ENCODE results near the gene AKAP17A. TPM values are rescaled to one million over a fixed set of nuclear protein-coding genes. Genes with fewer than 3 reads are reported as not detected.
"Not testable (repeated sequence)": the region's sequence is repeated elsewhere in the genome, so short reads cannot be mapped to it uniquely, and the experiment has no call there.

Gene AKAP17A
- total and polyA plus RNA-seq, 4 donors, result 8.3 to 53.7 (median 41.7) TPM

DNA sequence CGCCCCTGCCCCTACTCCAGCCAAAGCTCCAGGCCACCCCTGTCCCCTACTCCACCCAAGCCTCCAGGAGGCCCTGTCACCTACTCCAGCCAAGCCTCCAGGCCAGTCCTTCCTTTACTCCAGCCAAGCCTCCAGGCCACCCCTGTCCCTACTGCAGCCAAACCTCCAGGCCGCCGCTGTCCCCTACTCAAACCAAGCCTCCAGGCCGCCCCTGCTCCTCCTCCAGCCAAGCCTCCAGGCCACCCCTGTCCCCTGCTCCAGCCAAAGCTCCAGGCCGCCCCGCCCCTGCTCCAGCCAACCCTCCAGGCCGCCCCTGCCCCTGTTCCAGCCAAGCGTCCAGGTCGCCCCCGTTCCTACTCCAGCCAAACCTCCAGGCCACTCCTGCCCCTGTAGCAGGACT, 18.4 kb downstream of the AKAP17A start:
- DNase-seq, result peak in 1 of 2 donors; percentile 75
- no peaks in the 10 kb centered on the region for H3K9me3 ChIP-seq (ENCODE audit: control insufficient read depth, low read length)

GRCh38 chrX:1610166-1610565, 18.8 kb downstream of the AKAP17A start:
- WGBS, 2 donors, result 74 to 80% methylated on average over 15 of the region's 15 CpGs
- Histone ChIP-seq H3K9me3 (ENCODE audit: control insufficient read depth, low read length) (no peaks in the 10 kb centered on the region), H3K36me3 (ENCODE audit: control insufficient read depth in 1 of 2, insufficient read depth in 2 of 2, low read length in 1 of 2) (no peaks in the 10 kb centered on the region), H3K4me3 (ENCODE audit: low read length in 2 of 2) (no peak overlapping the region), H3K4me1 (ENCODE audit: control insufficient read depth in 1 of 2, insufficient read depth in 2 of 2, low read length in 2 of 2) (no peaks in the 10 kb centered on the region), H3K27ac (ENCODE audit: low read depth in 1 of 2, low read length in 2 of 2) (no peak overlapping the region), H3K27me3 (ENCODE audit: control insufficient read depth in 1 of 2, insufficient read depth in 2 of 2, low read length in 1 of 2) (no peaks in the 10 kb centered on the region)
- intact Hi-C loops (cut with DNase I), result no loop called here
- ATAC-seq (ENCODE audit: low FRiP score) (no peak), DNase-seq (no peak)

More for the DNA sequence above, 18.4 kb downstream of the AKAP17A start:
- Histone ChIP-seq H3K36me3 (ENCODE audit: control insufficient read depth in 1 of 2, insufficient read depth in 2 of 2, low read length in 1 of 2) (no peaks in the 10 kb centered on the region), H3K4me3 (ENCODE audit: low read length in 2 of 2) (no peak overlapping the region), H3K4me1 (ENCODE audit: control insufficient read depth in 1 of 2, insufficient read depth in 2 of 2, low read length in 2 of 2) (no peaks in the 10 kb centered on the region), H3K27me3 (ENCODE audit: control insufficient read depth in 1 of 2, insufficient read depth in 2 of 2, low read length in 1 of 2) (no peaks in the 10 kb centered on the region), H3K27ac (ENCODE audit: low read depth in 1 of 2, low read length in 2 of 2) (no peak overlapping the region)
- peak; percentile 69 for ATAC-seq (ENCODE audit: low FRiP score)
- WGBS, 2 donors, result 82 to 86% methylated on average over 9 to 10 of the region's 10 CpGs
- intact Hi-C loops (cut with DNase I), result no loop called here

- no peak for ATAC-seq (ENCODE audit: low FRiP score)
- Histone ChIP-seq H3K27ac (ENCODE audit: low read depth in 1 of 2, low read length in 2 of 2) (no peak overlapping the region), H3K9me3 (ENCODE audit: control insufficient read depth, low read length) (no peaks in the 10 kb centered on the region), H3K27me3 (ENCODE audit: control insufficient read depth in 1 of 2, insufficient read depth in 2 of 2, low read length in 1 of 2) (no peaks in the 10 kb centered on the region), H3K4me3 (ENCODE audit: low read length in 2 of 2) (no peak overlapping the region), H3K4me1 (ENCODE audit: control insufficient read depth in 1 of 2, insufficient read depth in 2 of 2, low read length in 2 of 2) (no peaks in the 10 kb centered on the region), H3K36me3 (ENCODE audit: control insufficient read depth in 1 of 2, insufficient read depth in 2 of 2, low read length in 1 of 2) (no peaks in the 10 kb centered on the region)
- DNase-seq, result peak in 1 of 2 donors; percentile 45
- intact Hi-C loops (cut with DNase I), result no loop called here
- WGBS, 2 donors, result 80 to 82% methylated on average over 12 of the region's 12 CpGs
These were observed 19.3 kb downstream of the AKAP17A start for GRCh38 chrX:1610736-1611135.

GRCh38 chrX:1612641-1613286, 21.4 kb downstream of the AKAP17A start:
- H3K4me1 ChIP-seq (ENCODE audit: control insufficient read depth in 1 of 2, insufficient read depth in 2 of 2, low read length in 2 of 2), result no peaks in the 10 kb centered on the region
- no peak for ATAC-seq (ENCODE audit: low FRiP score)
- intact Hi-C loops (cut with DNase I), result no loop called here
- no peaks in the 10 kb centered on the region for H3K9me3 ChIP-seq (ENCODE audit: control insufficient read depth, low read length)
- H3K4me3 ChIP-seq (ENCODE audit: low read length in 2 of 2), result no peak overlapping the region
- H3K27me3 ChIP-seq (ENCODE audit: control insufficient read depth in 1 of 2, insufficient read depth in 2 of 2, low read length in 1 of 2), result no peaks in the 10 kb centered on the region
- no peaks in the 10 kb centered on the region for H3K36me3 ChIP-seq (ENCODE audit: control insufficient read depth in 1 of 2, insufficient read depth in 2 of 2, low read length in 1 of 2)
- WGBS, 2 donors, result 82 to 83% methylated on average over 4 to 5 of the region's 5 CpGs
- no peak overlapping the region for H3K27ac ChIP-seq (ENCODE audit: low read depth in 1 of 2, low read length in 2 of 2)
- no peak for DNase-seq

DNA sequence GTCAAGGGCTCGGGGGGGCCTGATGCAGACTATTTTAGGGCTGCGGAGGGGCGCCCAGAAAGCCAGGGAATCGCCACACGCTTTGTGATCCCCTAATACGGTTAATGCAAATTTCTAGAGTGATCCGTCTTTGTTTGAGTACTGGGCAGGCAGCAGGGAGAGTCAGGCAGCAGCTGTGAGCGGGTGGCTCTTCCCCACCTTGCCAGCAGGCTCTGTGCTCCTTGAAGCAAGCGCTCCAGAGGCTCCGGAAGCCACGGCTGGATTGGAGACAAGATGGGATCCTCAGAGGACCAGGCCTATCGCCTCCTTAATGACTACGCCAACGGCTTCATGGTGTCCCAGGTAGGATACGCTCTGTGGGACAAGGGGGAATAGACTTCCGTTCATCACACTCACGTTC, 23.5 kb downstream of the AKAP17A start, which contains the start of gene ASMT:
TSS of gene ASMT (plus strand) at position 133 of the 400 bp plus-strand sequence. CDS start at position 274, 141 bp downstream.
- H3K9me3 ChIP-seq (ENCODE audit: control insufficient read depth, low read length), result no peaks in the 10 kb centered on the region
- DNase-seq (no peak), ATAC-seq (ENCODE audit: low FRiP score) (no peak)
- no peak within 1 kb of the TSS for H3K4me3 ChIP-seq (ENCODE audit: low read length in 2 of 2)
- no peaks in the 10 kb centered on the region for H3K27me3 ChIP-seq (ENCODE audit: control insufficient read depth in 1 of 2, insufficient read depth in 2 of 2, low read length in 1 of 2)
- H3K27ac ChIP-seq (ENCODE audit: low read depth in 1 of 2, low read length in 2 of 2), result no peak within 1 kb of the TSS
- intact Hi-C loops (cut with DNase I), result no loop called here
- H3K36me3 ChIP-seq (ENCODE audit: control insufficient read depth in 1 of 2, insufficient read depth in 2 of 2, low read length in 1 of 2), result no peaks in the 10 kb centered on the region
- 72 to 73% methylated on average over 17 of the region's 17 CpGs for WGBS, 2 donors
- no peaks in the 10 kb centered on the region for H3K4me1 ChIP-seq (ENCODE audit: control insufficient read depth in 1 of 2, insufficient read depth in 2 of 2, low read length in 2 of 2)

- H3K9me3 ChIP-seq (ENCODE audit: control insufficient read depth, low read length), result no peaks in the 10 kb centered on the region
- no peaks in the 10 kb centered on the region for H3K4me1 ChIP-seq (ENCODE audit: control insufficient read depth in 1 of 2, insufficient read depth in 2 of 2, low read length in 2 of 2)
- ATAC-seq (ENCODE audit: low FRiP score) (no peak), DNase-seq (no peak)
- 43 to 44% methylated on average over 4 of the region's 4 CpGs for WGBS, 2 donors
- H3K27ac ChIP-seq (ENCODE audit: low read depth in 1 of 2, low read length in 2 of 2), result no peak overlapping the region
- no peaks in the 10 kb centered on the region for H3K27me3 ChIP-seq (ENCODE audit: control insufficient read depth in 1 of 2, insufficient read depth in 2 of 2, low read length in 1 of 2)
- intact Hi-C loops (cut with DNase I), result no loop called here
- no peak overlapping the region for H3K4me3 ChIP-seq (ENCODE audit: low read length in 2 of 2)
- H3K36me3 ChIP-seq (ENCODE audit: control insufficient read depth in 1 of 2, insufficient read depth in 2 of 2, low read length in 1 of 2), result no peaks in the 10 kb centered on the region
These were observed 27.3 kb downstream of the AKAP17A start for GRCh38 chrX:1618689-1619088.

DNA sequence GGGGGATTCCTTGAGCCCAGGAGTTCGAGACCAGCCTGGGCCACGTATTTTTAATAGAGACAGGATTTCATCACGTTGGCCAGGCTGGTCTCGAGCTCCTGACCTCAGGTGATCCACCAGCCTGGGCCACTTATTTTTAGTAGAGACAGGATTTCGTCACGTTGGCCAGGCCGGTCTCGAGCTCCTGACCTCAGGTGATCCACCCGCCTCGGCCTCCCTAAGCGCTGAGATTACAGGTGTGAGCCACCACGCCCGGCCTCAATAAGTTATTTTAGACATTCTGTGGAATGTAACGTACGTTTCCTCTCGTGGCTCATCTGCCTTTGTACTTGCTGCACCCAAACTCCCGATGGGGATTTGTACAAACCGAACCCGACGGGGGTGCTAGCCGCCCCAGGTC, 32.3 kb downstream of the AKAP17A start:
- H3K27ac ChIP-seq (ENCODE audit: low read depth in 1 of 2, low read length in 2 of 2), result no peak overlapping the region
- H3K27me3 ChIP-seq (ENCODE audit: control insufficient read depth in 1 of 2, insufficient read depth in 2 of 2, low read length in 1 of 2), result no peaks in the 10 kb centered on the region
- DNase-seq (no peak), ATAC-seq (ENCODE audit: low FRiP score) (no peak)
- H3K4me1 ChIP-seq (ENCODE audit: control insufficient read depth in 1 of 2, insufficient read depth in 2 of 2, low read length in 2 of 2), result no peaks in the 10 kb centered on the region
- intact Hi-C loops (cut with DNase I), result no loop called here
- no peaks in the 10 kb centered on the region for H3K9me3 ChIP-seq (ENCODE audit: control insufficient read depth, low read length)
- no peak overlapping the region for H3K4me3 ChIP-seq (ENCODE audit: low read length in 2 of 2)
- no peaks in the 10 kb centered on the region for H3K36me3 ChIP-seq (ENCODE audit: control insufficient read depth in 1 of 2, insufficient read depth in 2 of 2, low read length in 1 of 2)
- 85% methylated on average over 21 of the region's 21 CpGs for WGBS, 2 donors

- H3K4me3 ChIP-seq (ENCODE audit: low read length in 2 of 2); H3K4me1 ChIP-seq (ENCODE audit: control insufficient read depth in 1 of 2, insufficient read depth in 2 of 2, low read length in 2 of 2); H3K36me3 ChIP-seq (ENCODE audit: control insufficient read depth in 1 of 2, insufficient read depth in 2 of 2, low read length in 1 of 2); H3K27me3 ChIP-seq (ENCODE audit: control insufficient read depth in 1 of 2, insufficient read depth in 2 of 2, low read length in 1 of 2); intact Hi-C loops (cut with DNase I); DNase-seq; H3K9me3 ChIP-seq (ENCODE audit: control insufficient read depth, low read length); H3K27ac ChIP-seq (ENCODE audit: low read depth in 1 of 2, low read length in 2 of 2); ATAC-seq (ENCODE audit: low FRiP score): not testable (repeated sequence)
- 85% methylated on average over 14 of the region's 14 CpGs for WGBS, 2 donors
These were observed 32.9 kb downstream of the AKAP17A start for GRCh38 chrX:1624158-1624860.

GRCh38 chrX:1624861-1625215, 33.4 kb downstream of the AKAP17A start:
- DNase-seq; H3K36me3 ChIP-seq (ENCODE audit: control insufficient read depth in 1 of 2, insufficient read depth in 2 of 2, low read length in 1 of 2); intact Hi-C loops (cut with DNase I); H3K9me3 ChIP-seq (ENCODE audit: control insufficient read depth, low read length); H3K4me1 ChIP-seq (ENCODE audit: control insufficient read depth in 1 of 2, insufficient read depth in 2 of 2, low read length in 2 of 2); H3K4me3 ChIP-seq (ENCODE audit: low read length in 2 of 2); H3K27me3 ChIP-seq (ENCODE audit: control insufficient read depth in 1 of 2, insufficient read depth in 2 of 2, low read length in 1 of 2); H3K27ac ChIP-seq (ENCODE audit: low read depth in 1 of 2, low read length in 2 of 2); ATAC-seq (ENCODE audit: low FRiP score): not testable (repeated sequence)
- 95 to 96% methylated on average over 6 to 7 of the region's 7 CpGs for whole genome bisulfite sequencing, 2 donors
